Astrocyte (in vitro differentiated cells and primary cell): ENCODE data around the gene OR7C1. TPM values are rescaled to one million over a fixed set of nuclear protein-coding genes. Genes with fewer than 3 reads are reported as not detected.

ENCODE experiments used
- DNase-seq: peaks from one replicate; pipeline ENCODE4 v3.0.0-alpha.2; 2010; ENCODE audit warnings: low read depth
- FAIRE-seq: peaks from 2 replicates; lab custom pipeline; 2011; peaks lifted over from hg19 to GRCh38; lab: Jason Lieb, UNC
- H2AFZ ChIP-seq: 2 replicates; pipeline ENCODE4 v1.6.0; 2012; ENCODE audit warnings: low read depth, low read length, inconsistent platforms
- H3K27ac ChIP-seq: 2 replicates; pipeline ENCODE4 v1.5.1; 2011; ENCODE audit warnings: low read depth, low read length, inconsistent platforms
- H3K27me3 ChIP-seq: 2 replicates; pipeline ENCODE4 v1.6.0; 2011; ENCODE audit warnings: low read length, inconsistent platforms; ENCODE audit not compliant: insufficient read depth
- H3K36me3 ChIP-seq: 2 replicates; pipeline ENCODE4 v1.5.1; 2011; ENCODE audit warnings: low read length, inconsistent platforms; ENCODE audit not compliant: insufficient read depth
- H3K4me1 ChIP-seq: 2 replicates; pipeline ENCODE4 v1.5.1; 2011; ENCODE audit warnings: low read length, inconsistent platforms; ENCODE audit not compliant: insufficient read depth
- H3K4me2 ChIP-seq: 2 replicates; pipeline ENCODE4 v1.6.0; 2012; ENCODE audit warnings: low read length, inconsistent platforms
- H3K4me3 ChIP-seq: 2 replicates; pipeline ENCODE4 v1.5.1; 2011; ENCODE audit warnings: low read depth, mild to moderate bottlenecking, low read length, inconsistent platforms; ENCODE audit not compliant: insufficient read depth
- H3K79me2 ChIP-seq: 2 replicates; pipeline ENCODE4 v1.6.0; 2012; ENCODE audit warnings: mild to moderate bottlenecking, low read length, inconsistent platforms; ENCODE audit not compliant: insufficient read depth
- H3K9ac ChIP-seq: 2 replicates; pipeline ENCODE4 v1.6.0; 2012; ENCODE audit warnings: mild to moderate bottlenecking, low read length, inconsistent platforms
- H3K9me3 ChIP-seq: 2 replicates; pipeline ENCODE4 v1.5.1; 2012; ENCODE audit warnings: low read depth, mild to moderate bottlenecking, low read length, inconsistent platforms; ENCODE audit not compliant: insufficient read depth
- H4K20me1 ChIP-seq: 2 replicates; pipeline ENCODE4 v1.6.0; 2012; ENCODE audit warnings: low read length, inconsistent platforms; ENCODE audit not compliant: insufficient read depth
- H3K27ac Mint-ChIP-seq: one replicate; pipeline ENCODE4 v1.8.0; 2021; ENCODE audit warnings: mild to moderate bottlenecking, mixed read lengths; ENCODE audit not compliant: unreplicated experiment
- H3K27me3 Mint-ChIP-seq: one replicate; pipeline ENCODE4 v1.8.0; 2021; ENCODE audit warnings: low read depth, mixed read lengths; ENCODE audit not compliant: unreplicated experiment
- H3K36me3 Mint-ChIP-seq: one replicate; pipeline ENCODE4 v1.8.0; 2021; ENCODE audit warnings: low read depth, mixed read lengths; ENCODE audit not compliant: unreplicated experiment
- H3K4me1 Mint-ChIP-seq: one replicate; pipeline ENCODE4 v1.8.0; 2021; ENCODE audit warnings: low read depth, mixed read lengths; ENCODE audit not compliant: unreplicated experiment
- H3K4me3 Mint-ChIP-seq: one replicate; pipeline ENCODE4 v1.8.0; 2021; ENCODE audit warnings: mild to moderate bottlenecking, moderate library complexity, mixed read lengths; ENCODE audit not compliant: unreplicated experiment
- H3K9me3 Mint-ChIP-seq: one replicate; pipeline ENCODE4 v1.8.0; 2021; ENCODE audit warnings: mild to moderate bottlenecking, mixed read lengths; ENCODE audit not compliant: unreplicated experiment
- EZH2 ChIP-seq: IDR thresholded peaks from 2 replicates; pipeline ENCODE4 v1.6.1; 2012; ENCODE audit warnings: mild to moderate bottlenecking, low read length, inconsistent platforms; ENCODE audit not compliant: insufficient read depth
- total RNA-seq: library from RNA; stranded (reverse); gene quantifications from 2 replicates; pipeline ENCODE4 v1.2.1, GENCODE V29; 2021
- TF ChIP-seq, protein P1 (sequence below): IDR thresholded peaks from 2 replicates; pipeline ENCODE4 v1.5.1; 2011; ENCODE audit warnings: low read depth, mild to moderate bottlenecking, inconsistent platforms, low read length, moderate library complexity; ENCODE audit not compliant: insufficient read depth

OR7C1 gene
- total RNA-seq, 1 donor from 2014 or later = not detected

DNA sequence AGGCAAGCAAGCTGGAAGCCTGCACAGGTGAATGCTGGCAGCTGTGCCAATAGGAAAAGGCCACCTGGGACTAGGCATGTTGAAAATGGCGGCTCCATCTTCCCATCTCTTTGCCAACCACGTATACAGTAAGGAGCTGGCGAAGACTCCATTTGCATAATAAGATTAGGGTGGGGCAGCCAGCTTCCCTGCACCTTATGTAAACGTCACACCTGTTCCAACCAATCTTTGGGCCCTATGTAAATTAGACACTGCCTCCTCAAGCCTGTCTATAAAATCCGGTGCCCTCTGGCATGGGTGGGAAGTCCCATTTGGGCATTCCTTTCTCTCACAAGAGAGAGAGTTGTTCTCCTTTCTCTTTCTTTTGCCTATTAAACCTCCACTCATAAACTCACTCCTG, 73.4 kb downstream of the OR7C1 start:
- FAIRE-seq (no peak), DNase-seq (no peak)
- no peaks in the 10 kb centered on the region for H3K27me3 ChIP-seq
- no peaks in the 10 kb centered on the region for H3K4me1 ChIP-seq
- Mint-ChIP-seq H3K4me3 (no peak overlapping the region), H3K27ac (no peak overlapping the region), H3K36me3 (no peaks in the 10 kb centered on the region), H3K9me3 (peaks cover 10% of the 10 kb centered on the region), H3K27me3 (peaks cover 8% of the 10 kb centered on the region), H3K4me1 (no peaks in the 10 kb centered on the region)
- H3K36me3 ChIP-seq = no peaks in the 10 kb centered on the region
- H2AFZ ChIP-seq = no peak overlapping the region
- TF ChIP-seq, protein P1, sequence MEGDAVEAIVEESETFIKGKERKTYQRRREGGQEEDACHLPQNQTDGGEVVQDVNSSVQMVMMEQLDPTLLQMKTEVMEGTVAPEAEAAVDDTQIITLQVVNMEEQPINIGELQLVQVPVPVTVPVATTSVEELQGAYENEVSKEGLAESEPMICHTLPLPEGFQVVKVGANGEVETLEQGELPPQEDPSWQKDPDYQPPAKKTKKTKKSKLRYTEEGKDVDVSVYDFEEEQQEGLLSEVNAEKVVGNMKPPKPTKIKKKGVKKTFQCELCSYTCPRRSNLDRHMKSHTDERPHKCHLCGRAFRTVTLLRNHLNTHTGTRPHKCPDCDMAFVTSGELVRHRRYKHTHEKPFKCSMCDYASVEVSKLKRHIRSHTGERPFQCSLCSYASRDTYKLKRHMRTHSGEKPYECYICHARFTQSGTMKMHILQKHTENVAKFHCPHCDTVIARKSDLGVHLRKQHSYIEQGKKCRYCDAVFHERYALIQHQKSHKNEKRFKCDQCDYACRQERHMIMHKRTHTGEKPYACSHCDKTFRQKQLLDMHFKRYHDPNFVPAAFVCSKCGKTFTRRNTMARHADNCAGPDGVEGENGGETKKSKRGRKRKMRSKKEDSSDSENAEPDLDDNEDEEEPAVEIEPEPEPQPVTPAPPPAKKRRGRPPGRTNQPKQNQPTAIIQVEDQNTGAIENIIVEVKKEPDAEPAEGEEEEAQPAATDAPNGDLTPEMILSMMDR = no peak
- TF ChIP-seq EZH2 = no peak
- H3K27ac ChIP-seq = no peak overlapping the region
- H3K4me2 ChIP-seq = no peak overlapping the region
- H3K9ac ChIP-seq = no peak overlapping the region
- H3K4me3 ChIP-seq = no peak overlapping the region
- no peaks in the 10 kb centered on the region for H3K9me3 ChIP-seq
- no peaks in the 10 kb centered on the region for H3K79me2 ChIP-seq
- no peaks in the 10 kb centered on the region for H4K20me1 ChIP-seq

DNA sequence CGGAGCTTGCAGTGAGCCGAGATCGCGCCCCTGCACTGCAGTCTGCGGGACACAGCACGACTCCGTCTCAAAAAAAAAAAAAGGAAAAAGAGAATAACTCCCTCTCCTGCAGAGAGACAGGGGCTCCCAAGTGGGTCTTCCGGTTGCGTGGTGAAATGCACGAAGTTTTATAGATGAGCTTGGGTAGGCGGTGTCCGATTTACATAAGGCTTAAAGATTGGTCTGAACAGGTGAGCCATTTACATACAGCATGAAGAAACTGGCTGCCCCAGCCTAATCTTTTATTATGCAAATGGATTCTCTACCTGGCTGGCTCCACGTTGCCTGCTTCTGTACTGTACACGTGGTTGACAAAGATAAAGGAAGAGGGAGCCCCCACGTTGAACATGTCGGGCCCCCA, 76.2 kb downstream of the OR7C1 start:
- TF ChIP-seq, protein P1 = no peak
- TF ChIP-seq EZH2 = no peak
- no peak for FAIRE-seq
- Histone ChIP-seq H3K9me3 (no peaks in the 10 kb centered on the region), H3K4me2 (no peak overlapping the region), H3K27ac (no peak overlapping the region), H3K36me3 (no peaks in the 10 kb centered on the region), H3K4me3 (no peak overlapping the region), H3K27me3 (no peaks in the 10 kb centered on the region), H3K4me1 (no peaks in the 10 kb centered on the region), H2AFZ (no peak overlapping the region), H4K20me1 (no peaks in the 10 kb centered on the region), H3K9ac (no peak overlapping the region), H3K79me2 (no peaks in the 10 kb centered on the region)
- no peaks in the 10 kb centered on the region for H3K36me3 Mint-ChIP-seq
- peaks cover 4% of the 10 kb centered on the region for H3K27me3 Mint-ChIP-seq
- DNase-seq = no peak
- H3K4me1 Mint-ChIP-seq = no peaks in the 10 kb centered on the region
- H3K4me3 Mint-ChIP-seq = no peak overlapping the region
- H3K9me3 Mint-ChIP-seq = peaks cover 5% of the 10 kb centered on the region
- H3K27ac Mint-ChIP-seq = no peak overlapping the region

DNA sequence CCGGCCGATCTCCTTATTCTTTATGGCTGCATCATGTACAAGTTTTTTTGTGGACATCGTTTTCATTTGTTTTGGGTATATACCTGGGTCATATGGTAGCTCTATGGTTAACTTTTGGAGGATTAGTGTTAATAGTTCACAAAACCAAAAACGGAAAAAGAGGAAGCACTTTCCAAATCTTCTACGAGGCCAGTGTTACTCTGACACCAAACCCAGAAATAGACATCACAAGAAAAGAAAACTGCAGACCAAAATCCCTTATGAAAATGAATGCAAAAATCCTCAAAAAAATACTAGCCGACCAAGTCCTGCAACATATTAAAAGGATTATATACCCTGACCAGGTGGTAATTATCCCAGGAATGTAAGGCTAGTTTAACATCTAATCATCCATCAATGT, 86.4 kb downstream of the OR7C1 start:
- TF ChIP-seq, protein P1 = no peak
- TF ChIP-seq EZH2 = no peak
- no peaks in the 10 kb centered on the region for H3K27me3 Mint-ChIP-seq
- FAIRE-seq (no peak), DNase-seq (no peak)
- no peak overlapping the region for H3K4me2 ChIP-seq
- no peak overlapping the region for H3K4me3 Mint-ChIP-seq
- H3K4me1 ChIP-seq = no peaks in the 10 kb centered on the region
- H3K36me3 ChIP-seq = no peaks in the 10 kb centered on the region
- H3K9ac ChIP-seq = no peak overlapping the region
- no peak overlapping the region for H2AFZ ChIP-seq
- no peaks in the 10 kb centered on the region for H3K9me3 ChIP-seq
- no peaks in the 10 kb centered on the region for H3K79me2 ChIP-seq
- no peak overlapping the region for H3K4me3 ChIP-seq
- H3K27ac Mint-ChIP-seq = no peak overlapping the region
- H3K36me3 Mint-ChIP-seq = no peaks in the 10 kb centered on the region
- H3K4me1 Mint-ChIP-seq = no peaks in the 10 kb centered on the region
- no peak overlapping the region for H3K27ac ChIP-seq
- H3K9me3 Mint-ChIP-seq = no peaks in the 10 kb centered on the region
- H4K20me1 ChIP-seq = no peaks in the 10 kb centered on the region
- no peaks in the 10 kb centered on the region for H3K27me3 ChIP-seq

Other genes with a start within 250 kb of the OR7C1 start
- gene ADGRE3, start 160.3 kb downstream of the OR7C1 start, total RNA-seq = not detected in 2 replicates
- 10.4 and 13.5 TPM in 2 replicates for gene ZNF333, start 145.1 kb downstream of the OR7C1 start, total RNA-seq
- 0.12 and 0.34 TPM in 2 replicates for gene ADGRE2, start 56.6 kb downstream of the OR7C1 start, total RNA-seq
- gene OR7A5, start within 50 bp of the OR7C1 start, total RNA-seq = not detected in 2 replicates
- not detected in 2 replicates for gene OR7A10, start 13.7 kb upstream of the OR7C1 start, total RNA-seq
- gene OR7A17, start 50.9 kb upstream of the OR7C1 start, total RNA-seq = not detected in 2 replicates
- gene OR7C2, start 106.3 kb upstream of the OR7C1 start, total RNA-seq = not detected in 2 replicates
- 0.29 and 1.6 TPM in 2 replicates for gene SLC1A6, start 144.7 kb upstream of the OR7C1 start, total RNA-seq
- gene CASP14, start 214.3 kb upstream of the OR7C1 start, total RNA-seq = not detected in 2 replicates
- not detected in 2 replicates for gene OR1I1, start 247.0 kb upstream of the OR7C1 start, total RNA-seq